Measurements from ENCODE around the gene CCL7. TPM values are rescaled to one million over a fixed set of nuclear protein-coding genes. Genes with fewer than 3 reads are reported as not detected.

CCL7 gene
- total RNA-seq, 4 donors from 2014 or later: not detected

DNA sequence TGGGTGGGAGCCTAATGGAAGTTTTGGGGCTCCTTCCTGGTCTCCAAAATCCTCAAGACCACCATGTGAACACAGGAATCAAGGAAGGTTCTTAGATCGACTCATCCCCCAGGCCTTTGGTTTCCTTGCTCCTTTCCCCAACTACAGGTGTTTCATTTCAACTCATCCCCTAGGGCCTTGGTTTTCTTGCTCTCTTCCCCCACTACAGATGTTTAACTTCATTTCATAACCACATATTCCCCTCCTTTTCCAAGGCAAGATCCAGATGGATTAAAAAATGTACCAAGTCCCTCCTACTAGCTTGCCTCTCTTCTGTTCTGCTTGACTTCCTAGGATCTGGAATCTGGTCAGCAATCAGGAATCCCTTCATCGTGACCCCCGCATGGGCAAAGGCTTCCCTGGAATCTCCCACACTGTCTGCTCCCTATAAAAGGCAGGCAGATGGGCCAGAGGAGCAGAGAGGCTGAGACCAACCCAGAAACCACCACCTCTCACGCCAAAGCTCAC is 15.3 kb downstream of the CCL7 start, which contains the start of gene CCL11:
Gene CCL11 (plus strand): TSS at position 457 of the 507 bp plus-strand sequence. CDS start 67 bp downstream, outside the sequence.
- Histone ChIP-seq H3K4me1 (no peaks in the 10 kb centered on the region), H3K9me3 (no peaks in the 10 kb centered on the region), H3K27ac (peak within 1 kb of the TSS in 2 of 4 donors; percentile 13 to 31), H3K4me3 (no peak within 1 kb of the TSS), H3K27me3 (no peaks in the 10 kb centered on the region), H3K36me3 (no peaks in the 10 kb centered on the region)
- no peak for DNase-seq
- TF ChIP-seq CTCF (IDR thresholded peaks at IDR 0.05) (no peak), POLR2A (IDR thresholded peaks at IDR 0.05) (no peak)

DNA sequence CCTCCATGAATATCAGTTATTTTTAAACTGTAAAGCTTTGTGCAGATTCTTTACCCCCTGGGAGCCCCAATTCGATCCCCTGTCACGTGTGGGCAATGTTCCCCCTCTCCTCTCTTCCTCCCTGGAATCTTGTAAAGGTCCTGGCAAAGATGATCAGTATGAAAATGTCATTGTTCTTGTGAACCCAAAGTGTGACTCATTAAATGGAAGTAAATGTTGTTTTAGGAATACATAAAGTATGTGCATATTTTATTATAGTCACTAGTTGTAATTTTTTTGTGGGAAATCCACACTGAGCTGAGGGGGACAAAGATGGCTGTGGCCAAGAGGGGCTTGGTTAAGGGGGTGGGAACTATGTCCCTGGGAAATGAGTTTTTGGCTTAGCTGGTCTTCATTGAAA is 17.9 kb downstream of the CCL7 start:
- no peaks in the 10 kb centered on the region for H3K27me3 ChIP-seq
- no peak overlapping the region for H3K4me3 ChIP-seq
- TF ChIP-seq POLR2A (IDR thresholded peaks at IDR 0.05): no peak
- TF ChIP-seq CTCF (IDR thresholded peaks at IDR 0.05): no peak
- no peaks in the 10 kb centered on the region for H3K36me3 ChIP-seq
- DNase-seq: no peak
- H3K27ac ChIP-seq: no peak overlapping the region
- H3K9me3 ChIP-seq: no peaks in the 10 kb centered on the region
- H3K4me1 ChIP-seq: no peaks in the 10 kb centered on the region

DNA sequence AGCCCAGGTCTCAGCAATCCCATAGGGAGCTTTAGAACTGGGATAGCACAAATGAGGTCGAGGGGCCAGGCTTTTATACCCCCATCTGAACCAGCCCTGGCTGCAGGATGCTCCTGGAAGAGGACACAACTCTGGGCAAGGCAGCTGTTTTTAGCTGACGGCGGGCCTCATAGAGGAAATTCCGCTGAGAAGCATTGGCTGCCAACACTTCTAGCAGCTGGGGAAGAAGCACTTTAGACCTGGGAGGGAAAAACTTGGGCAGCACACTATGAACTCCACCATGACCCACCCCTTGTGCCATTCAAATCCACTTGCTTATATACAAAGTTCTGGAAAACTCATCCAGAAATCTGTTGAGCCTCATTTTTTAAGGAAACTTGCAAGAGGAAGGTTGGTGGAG is 20.6 kb downstream of the CCL7 start:
- Histone ChIP-seq H3K9me3 (no peaks in the 10 kb centered on the region), H3K36me3 (no peaks in the 10 kb centered on the region), H3K4me3 (no peak overlapping the region), H3K27ac (no peak overlapping the region), H3K27me3 (no peaks in the 10 kb centered on the region), H3K4me1 (no peaks in the 10 kb centered on the region)
- TF ChIP-seq CTCF (IDR thresholded peaks at IDR 0.05) (no peak), POLR2A (IDR thresholded peaks at IDR 0.05) (no peak)
- no peak for DNase-seq

DNA sequence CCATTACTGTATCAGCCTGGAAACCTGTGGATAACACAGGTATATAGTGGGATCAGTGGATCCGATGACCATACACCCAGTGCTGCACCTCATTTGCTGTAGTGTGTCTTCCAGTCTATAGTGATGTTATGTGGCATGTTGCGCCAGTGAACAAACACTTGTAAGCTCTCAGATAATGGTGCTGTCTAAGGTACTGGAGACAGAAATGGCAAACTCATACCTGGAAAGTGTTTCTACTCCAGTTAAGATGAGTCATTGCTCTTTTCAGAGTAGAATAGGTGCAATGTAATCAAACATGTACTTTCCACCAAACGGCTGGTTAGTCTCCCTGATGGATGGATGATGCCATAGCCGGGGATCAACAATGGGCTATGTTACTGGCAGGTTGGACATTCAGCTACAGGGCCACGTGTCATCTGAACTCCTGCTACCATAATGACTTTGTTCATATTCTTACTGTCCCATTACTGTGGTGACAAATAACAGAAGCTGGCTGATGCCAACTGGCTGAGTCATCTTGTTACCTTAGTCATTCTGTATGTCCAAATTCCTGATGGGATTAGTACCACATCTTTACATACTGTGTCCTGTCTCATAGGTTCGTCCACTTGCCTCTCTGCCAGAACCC is 21.8 kb downstream of the CCL7 start:
- no peak for DNase-seq
- no peaks in the 10 kb centered on the region for H3K27me3 ChIP-seq
- H3K36me3 ChIP-seq: no peaks in the 10 kb centered on the region
- no peaks in the 10 kb centered on the region for H3K9me3 ChIP-seq
- TF ChIP-seq POLR2A (IDR thresholded peaks at IDR 0.05) (no peak), CTCF (IDR thresholded peaks at IDR 0.05) (no peak)
- H3K27ac ChIP-seq: no peak overlapping the region
- no peaks in the 10 kb centered on the region for H3K4me1 ChIP-seq
- no peak overlapping the region for H3K4me3 ChIP-seq

DNA sequence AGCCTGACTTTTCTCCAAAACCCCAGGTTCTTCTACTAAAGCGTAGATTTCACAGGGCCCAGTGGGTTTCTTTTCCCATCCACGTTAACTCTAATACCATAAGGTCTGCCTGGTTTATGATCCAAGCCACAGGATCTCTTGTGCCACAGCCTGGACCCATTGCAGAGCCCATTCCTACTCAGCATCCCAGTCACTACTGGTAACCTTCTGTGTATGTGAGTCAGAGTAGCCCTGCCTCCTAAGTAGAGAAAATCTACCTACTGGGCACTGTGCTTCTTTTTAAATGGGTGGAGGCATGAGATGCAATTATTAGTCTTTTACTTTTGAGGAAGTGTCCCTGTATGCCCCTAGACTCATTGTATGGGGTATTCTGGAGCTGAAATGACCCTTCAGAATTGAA is 29.0 kb downstream of the CCL7 start:
- TF ChIP-seq POLR2A (IDR thresholded peaks at IDR 0.05) (no peak), CTCF (IDR thresholded peaks at IDR 0.05) (no peak)
- Histone ChIP-seq H3K27me3 (no peaks in the 10 kb centered on the region), H3K36me3 (no peaks in the 10 kb centered on the region), H3K9me3 (no peaks in the 10 kb centered on the region), H3K4me3 (no peak overlapping the region), H3K27ac (no peak overlapping the region), H3K4me1 (peaks cover 0 to 7% (median 0%) of the 10 kb centered on the region in 4 donors)
- no peak for DNase-seq
